Liver (tissue), 9 donors: ENCODE results near the gene RELT. TPM values are rescaled to one million over a fixed set of nuclear protein-coding genes. Genes with fewer than 3 reads are reported as not detected.

Source experiments
- DNase-seq: peaks from one replicate; pipeline ENCODE4 v3.0.0-alpha.2; 2017; ENCODE audit warnings: low spot score
- H3K27ac ChIP-seq, 2 donors: one replicate each; pipeline ENCODE4 v1.7.0; 2013; ENCODE audit warnings: inconsistent platforms in 2 of 2, low read length in 2 of 2, control low read depth in 1 of 2, low read depth in 1 of 2, mild to moderate bottlenecking in 1 of 2
- H3K27me3 ChIP-seq, 4 donors: one replicate each; pipeline versions ENCODE4 v1.6.1 to v1.7.0; 2013; ENCODE audit warnings: low read length in 3 of 4, inconsistent platforms in 1 of 4, mild to moderate bottlenecking in 1 of 4, moderate library complexity in 1 of 4; ENCODE audit not compliant: control insufficient read depth in 4 of 4, insufficient read depth in 4 of 4
- H3K36me3 ChIP-seq, 4 donors: one replicate each; pipeline versions ENCODE4 v1.6.1 to v1.7.0; 2013; ENCODE audit warnings: low read length in 3 of 4, mild to moderate bottlenecking in 3 of 4, low read depth in 1 of 4, moderate library complexity in 1 of 4; ENCODE audit not compliant: control insufficient read depth in 4 of 4, insufficient read depth in 3 of 4
- H3K4me1 ChIP-seq, 4 donors: one replicate each; pipeline versions ENCODE4 v1.6.1 to v1.7.0; 2013; ENCODE audit warnings: low read length in 3 of 4, mild to moderate bottlenecking in 3 of 4, moderate library complexity in 1 of 4; ENCODE audit not compliant: control insufficient read depth in 4 of 4, insufficient read depth in 4 of 4
- H3K4me3 ChIP-seq, 3 donors: one replicate each; pipeline versions ENCODE4 v1.6.1 to v1.7.0; 2013; ENCODE audit warnings: low read length in 3 of 3, control low read depth in 1 of 3, low read depth in 1 of 3, mild to moderate bottlenecking in 1 of 3
- H3K9ac ChIP-seq, 2 donors: one replicate each; pipeline ENCODE4 v1.7.0; 2013; ENCODE audit warnings: low read length in 2 of 2, mild to moderate bottlenecking in 2 of 2, moderate library complexity in 2 of 2, control low read depth in 1 of 2, low read depth in 1 of 2
- H3K9me3 ChIP-seq, 4 donors: one replicate each; pipeline versions ENCODE4 v1.6.1 to v1.7.0; 2013; ENCODE audit warnings: low read length in 3 of 4; ENCODE audit not compliant: control insufficient read depth in 4 of 4
- ATF3 ChIP-seq: IDR thresholded peaks from 2 replicates; pipeline ENCODE4 v1.6.1; 2016; ENCODE audit warnings: antibody characterized with exemption
- CTCF ChIP-seq: fragments of 150-350 bp; IDR thresholded peaks from 2 replicates; pipeline ENCODE4 v1.5.1; 2017; ENCODE audit warnings: improper control_type of control experiment, low read depth, low read length; ENCODE audit not compliant: missing input control
- EGR1 ChIP-seq, 2 donors: IDR thresholded peaks; 2 replicates each; pipeline ENCODE4 v1.6.1; 2016 to 2018; ENCODE audit warnings: antibody characterized with exemption in 2 of 2, low read depth in 2 of 2
- FOXA1 ChIP-seq: IDR thresholded peaks from 2 replicates; pipeline ENCODE4 v1.6.1; 2016; ENCODE audit warnings: antibody characterized with exemption
- FOXA2 ChIP-seq: IDR thresholded peaks from 2 replicates; pipeline ENCODE4 v1.6.1; 2016; ENCODE audit warnings: antibody characterized with exemption
- HNF4A ChIP-seq, 2 donors: conservative IDR thresholded peaks; 2 replicates each; pipeline ENCODE4 v1.6.1; 2016; ENCODE audit warnings: antibody characterized with exemption in 2 of 2, mild to moderate bottlenecking in 2 of 2
- HNF4G ChIP-seq: IDR thresholded peaks from 2 replicates; pipeline ENCODE4 v1.6.1; 2016; ENCODE audit warnings: antibody characterized with exemption
- JUND ChIP-seq, 2 donors: IDR thresholded peaks; 2 replicates each; pipeline ENCODE4 v1.6.1; 2016; ENCODE audit warnings: antibody characterized with exemption in 2 of 2
- MAX ChIP-seq: IDR thresholded peaks from 2 replicates; pipeline ENCODE4 v1.6.1; 2016; ENCODE audit warnings: antibody characterized with exemption
- NR2F2 ChIP-seq: IDR thresholded peaks from 2 replicates; pipeline ENCODE4 v1.6.1; 2016; ENCODE audit warnings: antibody characterized with exemption
- RAD21 ChIP-seq, 2 donors: IDR thresholded peaks; 2 replicates each; pipeline ENCODE4 v1.6.1; 2016; ENCODE audit warnings: antibody characterized with exemption in 2 of 2, mild to moderate bottlenecking in 2 of 2
- REST ChIP-seq: IDR thresholded peaks from 2 replicates; pipeline ENCODE4 v1.6.1; 2016; ENCODE audit warnings: antibody characterized with exemption, mild to moderate bottlenecking
- RXRA ChIP-seq, 2 donors: IDR thresholded peaks; 2 replicates each; pipeline ENCODE4 v1.6.1; 2017 to 2018; ENCODE audit warnings: antibody characterized with exemption in 2 of 2, mild to moderate bottlenecking in 1 of 2
- SP1 ChIP-seq: IDR thresholded peaks from 2 replicates; pipeline ENCODE4 v1.6.1; 2018; ENCODE audit warnings: antibody characterized with exemption, mild to moderate bottlenecking
- YY1 ChIP-seq: IDR thresholded peaks from 2 replicates; pipeline ENCODE4 v1.6.1; 2016; ENCODE audit warnings: antibody characterized with exemption, mild to moderate bottlenecking
- WGBS: extraction: QIAGEN DNeasy Blood & Tissue Kit; methylation state at CpG from one replicate; pipeline ENCODE4 v1.1.7; 2013; 5-methylcytosine and 5-hydroxymethylcytosine counted together
- polyA plus RNA-seq, 2 donors: library from polyadenylated mRNA; stranded (reverse) in 1 of 2; unstranded in 1 of 2; fragments of 200-250 nt in 1 of 2; fragments of >200 nt in 1 of 2; fragmentation: Nextera tagmentation in 1 of 2; extraction: Ambion mirVana in 1 of 2; gene quantifications; one replicate each; pipeline versions ENCODE4 v1.2.1 to v1.2.3, GENCODE V29; 2013 to 2015
- total RNA-seq, 2 donors: library from RNA; depleted of rRNA; stranded (reverse); fragments of >200 nt; gene quantifications; one replicate each; pipeline ENCODE4 v1.2.3, GENCODE V29; 2014
- donor health status: healthy.
- donor health status: healthy.
- donor health status: healthy.
- donor health status: healthy.
- donor health status: healthy.

The RELT gene
- total and polyA plus RNA-seq, 4 donors: 0.21 to 8.0 (median 2.3) TPM

GRCh38 chr11:73337846-73338245 lies 38.4 kb upstream of the RELT start:
- TF ChIP-seq CTCF: no peak
- TF ChIP-seq FOXA2: no peak
- TF ChIP-seq FOXA1: no peak
- TF ChIP-seq NR2F2: no peak
- TF ChIP-seq HNF4A (conservative IDR thresholded peaks at IDR 0.05): no peak
- TF ChIP-seq RXRA (IDR thresholded peaks at IDR 0.05): no peak
- TF ChIP-seq REST: no peak
- TF ChIP-seq SP1: no peak
- TF ChIP-seq JUND (IDR thresholded peaks at IDR 0.05): no peak
- no peak for TF ChIP-seq EGR1 (IDR thresholded peaks at IDR 0.05; ENCODE audit: low read depth in 2 of 2)
- TF ChIP-seq MAX: no peak
- no peak for DNase-seq
- H3K36me3 ChIP-seq: no peaks in the 10 kb centered on the region
- H3K4me3 ChIP-seq: no peak overlapping the region
- no peak overlapping the region for H3K9ac ChIP-seq
- no peaks in the 10 kb centered on the region for H3K9me3 ChIP-seq
- peaks cover 1 to 10% (median 3%) of the 10 kb centered on the region in 4 donors for H3K4me1 ChIP-seq
- 86% methylated on average over 2 of the region's 2 CpGs for WGBS
- no peak overlapping the region for H3K27ac ChIP-seq
- H3K27me3 ChIP-seq: no peaks in the 10 kb centered on the region

- no peak overlapping the region for H3K9ac ChIP-seq
- no peak overlapping the region for H3K27ac ChIP-seq
- H3K9me3 ChIP-seq: no peaks in the 10 kb centered on the region
- no peak overlapping the region for H3K4me3 ChIP-seq
- H3K36me3 ChIP-seq: no peaks in the 10 kb centered on the region
- no peaks in the 10 kb centered on the region for H3K27me3 ChIP-seq
- 72% methylated on average over 4 of the region's 4 CpGs for WGBS
- H3K4me1 ChIP-seq: peaks cover 1 to 13% (median 3%) of the 10 kb centered on the region in 4 donors
- TF ChIP-seq HNF4A (conservative IDR thresholded peaks at IDR 0.05) (peak in 1 of 2 donors; percentile 12), FOXA2 (no peak)
- no peak for DNase-seq
These were observed 37.9 kb upstream of the RELT start for GRCh38 chr11:73338279-73338678.

GRCh38 chr11:73340164-73340563 lies 36.0 kb upstream of the RELT start:
- no peak overlapping the region for H3K27ac ChIP-seq
- H3K36me3 ChIP-seq: no peaks in the 10 kb centered on the region
- H3K4me1 ChIP-seq: peaks cover 2 to 13% (median 3%) of the 10 kb centered on the region in 4 donors
- no peaks in the 10 kb centered on the region for H3K9me3 ChIP-seq
- DNase-seq: no peak
- no peak overlapping the region for H3K4me3 ChIP-seq
- WGBS: 70% methylated on average over 3 of the region's 3 CpGs
- H3K27me3 ChIP-seq: no peaks in the 10 kb centered on the region
- no peak overlapping the region for H3K9ac ChIP-seq
- TF ChIP-seq SP1 (no peak), JUND (IDR thresholded peaks at IDR 0.05) (no peak), YY1 (no peak), EGR1 (IDR thresholded peaks at IDR 0.05; ENCODE audit: low read depth in 2 of 2) (no peak), RXRA (IDR thresholded peaks at IDR 0.05) (no peak), HNF4G (no peak), CTCF (no peak), ATF3 (no peak), FOXA1 (no peak), RAD21 (IDR thresholded peaks at IDR 0.05) (no peak), REST (no peak)
